Eye (tissue), 1 donor: ENCODE data around the gene HSPA4.
A peak's percentile ranks its signal among the peaks of the same experiment; 100 is the strongest.
"Not testable (repeated sequence)": the region's sequence is repeated elsewhere in the genome, so short reads cannot be mapped to it uniquely, and the experiment has no call there.

Source experiments
- DNase-seq: peaks from one replicate; pipeline ENCODE4 v3.0.0-alpha.2; 2015

The HSPA4 gene

DNA sequence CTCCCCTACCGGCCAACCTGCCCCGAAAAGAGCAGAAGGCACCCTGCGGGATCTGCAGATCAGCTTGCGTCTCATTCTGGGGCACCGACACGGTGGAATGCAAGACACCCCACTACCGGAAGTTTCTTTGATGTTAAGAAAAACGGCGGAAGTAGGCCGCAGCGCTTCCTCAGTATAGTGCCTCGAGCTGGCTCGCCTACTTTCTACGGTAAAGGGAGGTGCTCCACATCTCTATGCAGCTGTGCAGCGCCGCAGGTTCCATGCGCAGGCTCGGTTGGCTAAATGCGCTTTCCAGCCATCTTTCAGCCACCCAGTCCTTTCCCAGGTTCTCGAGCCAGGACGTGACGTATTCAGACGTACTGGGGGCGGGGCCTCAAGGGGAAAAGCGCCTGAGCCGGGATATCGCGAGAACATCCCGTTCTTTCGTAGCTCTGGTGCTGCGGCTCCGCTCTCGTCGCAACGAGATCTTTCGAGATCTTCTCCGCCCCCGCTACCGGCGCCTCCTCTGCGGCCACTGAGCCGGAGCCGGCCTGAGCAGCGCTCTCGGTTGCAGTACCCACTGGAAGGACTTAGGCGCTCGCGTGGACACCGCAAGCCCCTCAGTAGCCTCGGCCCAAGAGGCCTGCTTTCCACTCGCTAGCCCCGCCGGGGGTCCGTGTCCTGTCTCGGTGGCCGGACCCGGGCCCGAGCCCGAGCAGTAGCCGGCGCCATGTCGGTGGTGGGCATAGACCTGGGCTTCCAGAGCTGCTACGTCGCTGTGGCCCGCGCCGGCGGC lies at the start of gene HSPA4:
Gene HSPA4, plus strand, starts transcription at position 472 of the 775 bp plus-strand sequence. Its CDS starts 238 bp downstream, at position 710.
- peak; percentile 100 for DNase-seq

DNA sequence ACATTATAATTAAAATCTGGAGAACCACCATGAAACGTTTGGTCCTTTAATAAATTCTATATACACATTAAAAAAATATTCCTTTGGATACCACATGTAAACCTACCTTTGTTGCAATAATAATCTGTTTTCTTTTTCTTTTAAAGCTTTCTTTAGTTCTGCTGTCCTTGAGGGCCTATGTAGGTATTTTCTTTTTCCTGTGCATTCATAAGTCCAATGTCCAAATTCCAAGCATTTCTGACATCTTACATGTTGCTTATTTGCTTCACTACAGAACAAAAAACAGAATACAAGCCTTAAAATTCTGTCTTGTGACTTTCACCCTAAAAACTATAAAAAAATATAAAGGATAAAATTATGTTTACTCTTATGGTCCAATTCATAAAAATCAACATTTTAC lies 45.2 kb upstream of the HSPA4 start:
- DNase-seq = no peak

- not testable (repeated sequence) for DNase-seq
Measured at GRCh38 chr5:133008455-133008854, 43.4 kb upstream of the HSPA4 start.

DNA sequence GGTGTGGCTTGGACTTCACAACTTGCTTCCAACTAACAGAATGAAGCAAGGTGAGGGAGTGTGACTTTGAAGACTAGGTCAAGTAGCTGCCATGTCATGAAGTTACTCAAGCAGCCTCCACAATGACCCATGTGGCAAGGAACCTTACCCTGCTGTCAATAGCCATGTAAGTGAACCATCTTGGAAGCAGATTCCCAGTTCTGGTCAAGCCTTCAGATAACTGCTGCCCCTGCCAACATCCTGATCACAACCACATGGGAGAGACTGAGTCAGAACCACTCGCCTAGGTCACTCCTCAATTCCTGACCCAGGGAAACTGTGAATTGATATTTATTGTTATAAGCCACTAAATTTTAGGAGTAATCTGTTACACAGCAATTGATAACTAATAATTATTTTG lies 36.3 kb upstream of the HSPA4 start:
- DNase-seq = no peak

GRCh38 chr5:133017964-133018363 lies 33.8 kb upstream of the HSPA4 start:
- DNase-seq = no peak

DNA sequence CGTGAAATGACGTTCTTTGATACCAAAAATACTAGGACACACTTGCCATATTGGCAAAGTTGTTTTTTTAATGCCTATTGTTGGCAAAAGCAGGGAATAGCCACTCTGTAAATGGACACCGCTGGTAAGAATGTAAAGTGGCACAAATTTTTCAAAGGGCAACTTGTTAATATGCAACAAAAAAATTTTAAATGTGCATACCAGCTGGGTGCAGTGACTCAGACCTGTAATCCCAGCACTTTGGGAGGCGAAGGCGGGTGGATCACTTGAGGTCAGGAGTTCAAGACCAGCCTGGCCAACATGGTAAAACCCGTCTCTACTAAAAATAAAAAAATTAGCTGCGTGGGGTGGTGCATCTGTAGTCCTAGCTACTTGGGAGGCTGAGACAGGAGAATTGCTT lies 32.3 kb upstream of the HSPA4 start:
- DNase-seq = not testable (repeated sequence)

- peak; percentile 98 for DNase-seq
Measured at GRCh38 chr5:133025804-133026663, 25.8 kb upstream of the HSPA4 start, which contains the start of gene ZCCHC10. Gene ZCCHC10, minus strand, starts transcription at chr5:133026549. Its CDS starts 12 bp downstream, at chr5:133026537.

- DNase-seq = no peak
Measured at GRCh38 chr5:133026664-133027153, 25.1 kb upstream of the HSPA4 start.

DNA sequence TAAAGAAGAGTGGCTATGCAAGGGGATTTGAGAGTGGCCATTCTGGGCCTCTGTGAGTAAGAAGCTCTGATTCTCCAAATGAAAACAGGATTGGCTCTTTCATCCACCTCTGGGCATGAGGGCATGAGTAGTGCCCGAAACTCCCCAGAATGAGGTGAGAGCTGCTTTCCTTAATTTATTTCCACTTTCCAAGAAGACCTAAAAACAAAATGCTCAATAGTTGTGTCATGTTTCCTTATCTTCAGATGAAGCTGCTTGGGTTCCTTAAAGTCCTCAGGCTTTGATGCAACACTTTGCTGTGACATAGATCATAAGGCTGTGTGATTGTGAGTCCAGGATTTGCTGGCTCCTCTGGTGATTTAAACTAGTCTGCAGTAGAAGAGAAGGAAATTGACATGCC lies 22.4 kb upstream of the HSPA4 start:
- no peak for DNase-seq

GRCh38 chr5:133030343-133031005 lies 21.3 kb upstream of the HSPA4 start:
- DNase-seq = no peak

GRCh38 chr5:133032852-133033742 lies 18.7 kb upstream of the HSPA4 start:
- DNase-seq = no peak

- no peak for DNase-seq
Measured at GRCh38 chr5:133034064-133034463, 17.7 kb upstream of the HSPA4 start.

DNA sequence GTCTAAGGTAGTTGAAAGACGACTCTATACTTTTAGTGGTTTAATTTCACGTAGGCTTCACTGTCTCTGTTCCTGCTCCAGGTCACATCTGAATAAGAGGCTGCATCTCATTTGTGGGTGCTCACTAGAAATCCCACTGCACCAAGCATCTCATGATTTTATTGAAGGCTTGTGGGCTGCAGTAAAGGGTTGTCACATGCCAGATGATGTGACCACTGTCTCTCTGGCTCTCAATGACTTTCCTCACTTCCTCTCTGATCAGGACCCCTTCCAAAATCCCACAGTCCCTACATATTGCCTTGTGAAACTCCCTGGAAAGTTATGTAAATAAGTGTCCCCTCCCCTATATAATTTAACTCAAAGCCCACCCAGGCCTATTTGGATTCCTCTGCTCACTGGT lies 16.6 kb upstream of the HSPA4 start:
- DNase-seq = no peak

DNA sequence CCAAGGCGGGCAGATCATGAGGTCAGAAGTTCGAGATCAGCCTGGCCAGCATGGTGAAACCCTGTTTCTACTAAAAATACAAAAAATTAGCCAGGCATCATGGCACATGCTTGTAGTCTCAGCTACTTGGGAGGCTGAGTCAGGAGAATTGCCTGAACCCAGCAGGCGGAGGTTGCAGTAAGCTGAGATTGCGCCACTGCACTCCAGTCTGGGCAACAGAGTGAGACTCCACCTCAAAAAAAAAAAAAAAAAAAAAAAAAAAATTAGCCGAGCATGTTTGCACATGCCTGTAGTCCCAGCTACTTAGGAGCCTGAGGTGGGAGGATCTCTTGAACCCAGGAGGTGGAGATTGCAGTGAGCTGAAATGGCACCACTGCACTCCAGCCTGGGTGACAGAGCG lies 15.1 kb upstream of the HSPA4 start:
- DNase-seq = not testable (repeated sequence)

DNA sequence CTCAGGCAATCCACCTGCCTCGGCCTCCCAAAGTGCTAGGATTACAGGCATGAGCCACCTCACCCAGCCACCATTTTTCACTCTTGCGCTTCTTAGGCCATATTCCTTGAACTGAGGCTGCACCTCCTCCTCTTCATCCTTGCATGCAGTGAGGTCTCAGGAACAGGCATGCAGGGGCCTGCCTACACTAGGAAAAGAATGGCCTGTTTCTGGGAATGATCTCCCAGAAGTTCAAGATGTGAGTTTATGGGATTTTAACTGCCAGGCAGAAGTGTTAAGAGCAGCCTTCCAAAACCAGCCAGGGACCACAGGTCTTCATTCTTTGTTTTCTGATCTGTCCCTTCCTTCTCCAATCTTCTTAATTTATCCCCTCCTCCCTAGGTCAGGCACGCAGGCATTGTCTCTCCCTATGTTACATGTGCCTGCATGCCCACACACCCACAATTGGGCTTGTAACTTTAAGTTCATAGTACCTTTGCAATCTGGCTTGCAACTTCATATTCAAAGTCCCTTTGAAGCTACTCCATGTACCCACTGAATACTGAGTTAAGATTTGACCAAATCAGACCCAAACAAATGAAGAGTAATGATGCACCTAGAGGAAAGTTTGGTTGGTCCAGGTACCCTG lies 10.5 kb upstream of the HSPA4 start:
- no peak for DNase-seq

DNA sequence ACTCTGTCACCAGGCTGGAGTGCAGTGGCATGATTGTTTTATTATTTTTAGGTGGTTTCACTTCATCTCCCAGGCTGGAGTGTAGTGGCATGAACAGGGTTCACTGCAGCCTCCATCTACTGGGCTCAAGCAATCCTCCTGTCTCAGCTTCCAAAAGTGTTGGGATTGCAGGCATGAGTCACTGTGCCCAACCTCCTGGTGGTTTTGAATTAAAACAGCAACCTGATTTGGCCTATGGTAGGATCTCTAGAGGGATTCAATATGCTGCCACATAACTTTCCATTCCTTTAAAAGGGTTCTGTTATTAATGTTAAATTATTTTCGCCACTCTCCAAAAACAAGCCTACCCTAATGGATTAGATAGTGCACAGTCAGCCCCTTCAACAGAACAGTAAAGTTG lies 9.9 kb upstream of the HSPA4 start:
- no peak for DNase-seq

DNA sequence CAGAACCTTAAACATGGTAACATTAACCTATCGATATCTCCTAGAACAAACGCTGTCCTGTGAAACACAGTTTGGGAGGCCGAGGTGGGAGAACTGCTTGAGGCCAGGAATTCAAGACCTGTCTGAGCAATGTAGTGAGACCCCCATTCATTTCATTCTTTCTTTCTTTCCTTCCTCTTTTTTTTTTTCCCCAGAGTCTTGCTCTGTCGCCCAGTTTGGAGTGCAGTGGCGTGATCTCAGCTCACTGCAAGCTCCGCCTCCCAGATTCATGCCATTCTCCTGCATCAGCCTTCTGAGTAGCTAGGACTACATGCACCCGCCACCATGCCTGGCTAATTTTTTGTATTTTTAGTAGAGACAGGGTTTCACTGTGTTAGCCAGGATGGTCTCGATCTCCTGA lies 5.3 kb upstream of the HSPA4 start:
- DNase-seq = not testable (repeated sequence)

GRCh38 chr5:133047404-133047803 lies 4.4 kb upstream of the HSPA4 start:
- DNase-seq = no peak

GRCh38 chr5:133048993-133049725 lies 2.7 kb upstream of the HSPA4 start:
- no peak for DNase-seq

DNA sequence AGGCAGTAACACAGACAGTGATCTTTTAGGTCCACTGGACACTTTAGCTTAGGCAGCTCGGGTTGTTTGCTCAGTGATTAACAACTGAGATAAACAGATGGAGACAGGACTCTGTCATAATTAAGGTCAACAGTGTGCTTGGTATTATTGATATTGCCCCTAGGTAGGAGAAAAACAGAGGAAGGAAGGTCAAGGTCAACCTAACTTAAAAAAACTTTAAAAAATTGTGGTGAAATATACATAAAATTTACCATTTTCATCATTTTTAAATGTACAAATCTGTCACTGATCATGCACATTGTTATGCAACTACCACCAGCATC lies 2.1 kb upstream of the HSPA4 start:
- DNase-seq = no peak

DNA sequence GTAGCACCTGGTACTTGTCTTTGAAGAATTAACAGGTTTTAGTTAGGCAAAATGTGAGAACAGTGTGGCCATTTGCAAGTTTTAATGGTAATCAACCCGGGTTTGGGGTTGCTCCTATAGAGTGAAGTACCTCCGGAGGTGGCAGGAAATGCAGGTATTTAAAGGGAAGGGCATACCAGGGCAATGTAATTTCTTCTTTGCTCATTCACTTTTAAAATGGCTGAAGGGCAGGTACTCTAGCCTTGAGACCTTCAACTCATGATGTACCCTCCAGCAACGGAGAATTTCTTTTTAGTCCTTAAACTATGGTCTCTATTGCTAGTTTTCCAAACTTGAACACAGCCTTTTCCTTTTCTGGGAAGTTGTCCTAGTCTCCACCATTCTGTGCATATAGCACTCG lies 1.3 kb upstream of the HSPA4 start:
- DNase-seq = no peak
